HepG2 (cell line): ENCODE data around the gene SNUPN. TPM values are rescaled to one million over a fixed set of nuclear protein-coding genes. Genes with fewer than 3 reads are reported as not detected.

Experiments
- FOSL2 ChIP-seq: sonication (generic); formaldehyde crosslinking; IDR thresholded peaks from 2 replicates; pipeline ENCODE4 v1.4.0; 2020; ENCODE audit warnings: missing genetic modification reagents
- GABPB1 ChIP-seq: IDR thresholded peaks from 2 replicates; pipeline ENCODE4 v1.6.1; 2016; ENCODE audit warnings: mild to moderate bottlenecking, missing genetic modification reagents, moderate library complexity, missing compliant biosample characterization
- HDAC1 ChIP-seq: sonication (generic); formaldehyde crosslinking; IDR thresholded peaks from 2 replicates; pipeline ENCODE4 v1.5.1; 2020; ENCODE audit warnings: mild to moderate bottlenecking, missing genetic modification reagents
- MIER2 ChIP-seq: IDR thresholded peaks from 2 replicates; pipeline ENCODE4 v1.6.1; 2016; ENCODE audit warnings: missing biosample characterization, missing genetic modification reagents
- MTF2 ChIP-seq: sonication (generic); formaldehyde crosslinking; IDR thresholded peaks from 2 replicates; pipeline ENCODE4 v1.5.0; 2020; ENCODE audit warnings: missing genetic modification reagents, borderline replicate concordance
- MXD4 ChIP-seq: IDR thresholded peaks from 2 replicates; pipeline ENCODE4 v1.6.1; 2016; ENCODE audit warnings: mild to moderate bottlenecking, missing biosample characterization, missing genetic modification reagents
- NFIB ChIP-seq: sonication (generic); formaldehyde crosslinking; IDR thresholded peaks from 2 replicates; pipeline ENCODE4 v1.9.0; 2021; ENCODE audit warnings: missing genetic modification reagents, mild to moderate bottlenecking, borderline replicate concordance
- NR0B2 ChIP-seq: sonication (generic); formaldehyde crosslinking; IDR thresholded peaks from 2 replicates; pipeline ENCODE4 v1.4.0; 2020; ENCODE audit warnings: mild to moderate bottlenecking, missing genetic modification reagents
- PAXIP1 ChIP-seq: sonication (generic); formaldehyde crosslinking; conservative IDR thresholded peaks from 2 replicates; pipeline ENCODE4 v1.4.0; 2020; ENCODE audit warnings: mild to moderate bottlenecking, missing genetic modification reagents, moderate library complexity
- REL ChIP-seq: sonication (generic); formaldehyde crosslinking; conservative IDR thresholded peaks from 2 replicates; pipeline ENCODE4 v1.8.0; 2022; ENCODE audit warnings: mild to moderate bottlenecking, missing genetic modification reagents, moderate library complexity
- RFXAP ChIP-seq: sonication (generic); formaldehyde crosslinking; IDR thresholded peaks from 2 replicates; pipeline ENCODE4 v1.4.0; 2020; ENCODE audit warnings: missing genetic modification reagents, borderline replicate concordance
- RXRB ChIP-seq: IDR thresholded peaks from 2 replicates; pipeline ENCODE4 v1.6.1; 2016; ENCODE audit warnings: borderline replicate concordance, missing genetic modification reagents, missing compliant biosample characterization
- SAP130 ChIP-seq: IDR thresholded peaks from 2 replicates; pipeline ENCODE4 v1.6.1; 2016; ENCODE audit warnings: low read depth
- THRA ChIP-seq: sonication (generic); formaldehyde crosslinking; IDR thresholded peaks from 2 replicates; pipeline ENCODE4 v1.4.0; 2020; ENCODE audit warnings: missing genetic modification reagents, borderline replicate concordance
- TRAFD1 ChIP-seq: sonication (generic); formaldehyde crosslinking; IDR thresholded peaks from 2 replicates; pipeline ENCODE4 v1.5.1; 2020; ENCODE audit warnings: missing genetic modification reagents, mild to moderate bottlenecking, borderline replicate concordance
- ZBTB7A ChIP-seq: sonication (generic); formaldehyde crosslinking; IDR thresholded peaks from 2 replicates; pipeline ENCODE4 v1.8.0; 2022; ENCODE audit warnings: mild to moderate bottlenecking, missing genetic modification reagents
- ZFP41 ChIP-seq: sonication (generic); formaldehyde crosslinking; IDR thresholded peaks from 2 replicates; pipeline ENCODE4 v1.4.0; 2020; ENCODE audit warnings: mild to moderate bottlenecking, missing genetic modification reagents, borderline replicate concordance
- ZNF160 ChIP-seq: sonication (generic); formaldehyde crosslinking; IDR thresholded peaks from 2 replicates; pipeline ENCODE4 v1.8.0; 2022; ENCODE audit warnings: mild to moderate bottlenecking, inconsistent platforms, missing genetic modification reagents
- ZNF484 ChIP-seq: sonication (generic); formaldehyde crosslinking; IDR thresholded peaks from 2 replicates; pipeline ENCODE4 v1.5.1; 2020; ENCODE audit warnings: mild to moderate bottlenecking, low read depth, missing genetic modification reagents, borderline replicate concordance
- ZNF703 ChIP-seq: sonication (generic); formaldehyde crosslinking; IDR thresholded peaks from 2 replicates; pipeline ENCODE4 v1.5.1; 2020; ENCODE audit warnings: missing genetic modification reagents, mild to moderate bottlenecking, moderate library complexity, borderline replicate concordance
- ZNF800 ChIP-seq: sonication (generic); formaldehyde crosslinking; IDR thresholded peaks from 2 replicates; pipeline ENCODE4 v1.4.0; 2020; ENCODE audit warnings: missing genetic modification reagents
- ZZZ3 ChIP-seq: sonication (generic); formaldehyde crosslinking; IDR thresholded peaks from 2 replicates; pipeline ENCODE4 v1.4.0; 2020; ENCODE audit warnings: missing genetic modification reagents, mild to moderate bottlenecking, borderline replicate concordance
- polyA plus RNA-seq, 8 experiments: library from polyadenylated mRNA; depleted of rRNA in 3 of 8; stranded (reverse) in 7 of 8; unstranded in 1 of 8; fragments of >200 nt; fragmentation: Illumina TruSeq in 4 of 8; extraction: Trizol in 4 of 8; gene quantifications; 2 replicates each; pipeline versions ENCODE4 v1.2.1 to v1.2.3, GENCODE V29; 2011 to 2016; ENCODE audit warnings: low read depth in 4 of 8, missing spikeins in 1 of 8, mixed read lengths in 1 of 8; ENCODE audit not compliant: insufficient read depth in 1 of 8
- total RNA-seq, 5 experiments: library from RNA; depleted of rRNA; stranded (reverse); fragments of >200 nt; fragmentation: Illumina TruSeq; extraction: Trizol; gene quantifications; 2 replicates each; pipeline ENCODE4 v1.2.3, GENCODE V29; 2016; ENCODE audit warnings: low read depth in 1 of 5

The SNUPN gene
- total and polyA plus RNA-seq, 2 of the 13 experiments (the other 11 are each of a cell fraction or from before 2014, with no cell fraction given): 9.0 to 16.4 TPM

GRCh38 chr15:75641603-75642002 is 16.1 kb upstream of the SNUPN start (continued):
- TF ChIP-seq FOSL2 (CRISPR knock-in tag) (0 out of 2 replicates have a peak, but pooled peaks have one; percentile 9), GABPB1 (CRISPR knock-in tag) (peak; percentile 65), ZBTB7A (no peak), ZNF703 (CRISPR knock-in tag) (no peak), MIER2 (CRISPR knock-in tag) (no peak), NR0B2 (CRISPR knock-in tag) (no peak), ZZZ3 (CRISPR knock-in tag) (no peak), NFIB (no peak), MXD4 (no peak), ZNF484 (CRISPR knock-in tag) (no peak), RFXAP (CRISPR knock-in tag) (no peak), ZNF800 (CRISPR knock-in tag) (no peak), MTF2 (CRISPR knock-in tag) (no peak), REL (CRISPR knock-in tag) (no peak), ZFP41 (CRISPR knock-in tag) (no peak), TRAFD1 (CRISPR knock-in tag) (no peak), SAP130 (CRISPR knock-in tag) (0 out of 2 replicates have a peak, but pooled peaks have one; percentile 27), PAXIP1 (peak; percentile 69), HDAC1 (CRISPR knock-in tag) (0 out of 2 replicates have a peak, but pooled peaks have one; percentile 7), RXRB (CRISPR knock-in tag) (0 out of 2 replicates have a peak, but pooled peaks have one; percentile 37), THRA (no peak), ZNF160 (CRISPR knock-in tag) (no peak)
